Measurements from ENCODE around the gene ARHGEF1.

The ARHGEF1 gene

DNA sequence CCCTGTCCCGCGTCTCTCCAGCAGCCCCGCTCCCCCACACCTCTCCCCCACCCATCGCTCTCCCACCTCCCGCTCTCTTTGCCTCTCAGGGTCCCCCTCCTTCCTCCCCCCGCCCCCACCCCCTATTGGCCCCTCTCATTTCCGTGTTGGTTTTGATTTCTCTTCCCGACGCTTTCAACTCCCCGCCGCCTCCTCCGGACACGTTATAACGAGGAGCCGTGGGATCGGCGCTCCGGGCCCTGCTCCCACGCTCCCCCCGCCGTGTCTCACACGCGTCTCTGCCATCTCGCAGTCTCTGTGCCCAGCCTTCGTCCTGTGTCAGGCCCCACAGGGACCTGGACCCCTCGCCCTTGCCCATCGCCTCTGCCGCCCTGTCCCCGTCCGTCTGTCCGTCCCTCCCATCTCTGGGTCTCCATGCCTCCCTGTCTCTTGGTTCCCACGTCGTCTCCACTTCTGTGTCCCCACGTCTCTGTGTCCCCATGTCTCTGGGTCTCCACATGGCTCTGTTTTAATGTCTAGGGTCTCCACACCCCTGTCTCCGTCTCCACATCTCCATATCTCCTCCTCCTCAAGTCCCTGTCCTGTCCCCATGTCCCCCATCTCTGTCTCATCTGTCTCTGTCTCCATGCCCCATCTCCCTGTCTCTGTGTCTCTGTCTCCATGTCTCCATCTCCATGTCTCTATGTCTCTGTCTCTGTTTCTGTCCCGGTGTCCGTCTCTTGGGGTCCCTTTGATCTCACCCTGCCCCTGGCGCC, 32.2 kb downstream of the ARHGEF1 start:
- Histone ChIP-seq H4K20me1 (ENCODE audit: insufficient read depth, low read length, poor library complexity, severe bottlenecking) (no peaks in the 10 kb centered on the region), H3F3A (ENCODE audit: low read depth) (no peaks in the 10 kb centered on the region), H3K79me2 (ENCODE audit: insufficient read depth, low read length) (no peaks in the 10 kb centered on the region), H3K4me2 (ENCODE audit: low read depth, low read length, poor library complexity, severe bottlenecking) (no peak overlapping the region), H2AFZ (ENCODE audit: low read length) (no peak overlapping the region), H3K4me1 (ENCODE audit: insufficient read depth, low read length, poor library complexity, severe bottlenecking) (no peaks in the 10 kb centered on the region), H3K27me3 (ENCODE audit: insufficient read depth, low read length, poor library complexity, severe bottlenecking) (no peaks in the 10 kb centered on the region), H3K9me3 (ENCODE audit: insufficient read depth, low read depth, low read length) (no peaks in the 10 kb centered on the region), H3K9me2 (replicated peaks; ENCODE audit: low read depth, low read length) (no peaks in the 10 kb centered on the region), H3K36me3 (ENCODE audit: insufficient read depth, low read length) (no peaks in the 10 kb centered on the region; the same call in 1 of the 2 replicates), H3K9ac (ENCODE audit: low read depth, low read length, poor library complexity, severe bottlenecking) (no peak overlapping the region), H3K4me3 (ENCODE audit: low read length, poor library complexity, severe bottlenecking) (no peak overlapping the region)
- TF ChIP-seq, protein P1, sequence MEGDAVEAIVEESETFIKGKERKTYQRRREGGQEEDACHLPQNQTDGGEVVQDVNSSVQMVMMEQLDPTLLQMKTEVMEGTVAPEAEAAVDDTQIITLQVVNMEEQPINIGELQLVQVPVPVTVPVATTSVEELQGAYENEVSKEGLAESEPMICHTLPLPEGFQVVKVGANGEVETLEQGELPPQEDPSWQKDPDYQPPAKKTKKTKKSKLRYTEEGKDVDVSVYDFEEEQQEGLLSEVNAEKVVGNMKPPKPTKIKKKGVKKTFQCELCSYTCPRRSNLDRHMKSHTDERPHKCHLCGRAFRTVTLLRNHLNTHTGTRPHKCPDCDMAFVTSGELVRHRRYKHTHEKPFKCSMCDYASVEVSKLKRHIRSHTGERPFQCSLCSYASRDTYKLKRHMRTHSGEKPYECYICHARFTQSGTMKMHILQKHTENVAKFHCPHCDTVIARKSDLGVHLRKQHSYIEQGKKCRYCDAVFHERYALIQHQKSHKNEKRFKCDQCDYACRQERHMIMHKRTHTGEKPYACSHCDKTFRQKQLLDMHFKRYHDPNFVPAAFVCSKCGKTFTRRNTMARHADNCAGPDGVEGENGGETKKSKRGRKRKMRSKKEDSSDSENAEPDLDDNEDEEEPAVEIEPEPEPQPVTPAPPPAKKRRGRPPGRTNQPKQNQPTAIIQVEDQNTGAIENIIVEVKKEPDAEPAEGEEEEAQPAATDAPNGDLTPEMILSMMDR (conservative IDR thresholded peaks at IDR 0.05; ENCODE audit: low read length), result no peak
- no peak for TF ChIP-seq EZH2phosphoT487 (IDR thresholded peaks at IDR 0.05; ENCODE audit: borderline replicate concordance)

DNA sequence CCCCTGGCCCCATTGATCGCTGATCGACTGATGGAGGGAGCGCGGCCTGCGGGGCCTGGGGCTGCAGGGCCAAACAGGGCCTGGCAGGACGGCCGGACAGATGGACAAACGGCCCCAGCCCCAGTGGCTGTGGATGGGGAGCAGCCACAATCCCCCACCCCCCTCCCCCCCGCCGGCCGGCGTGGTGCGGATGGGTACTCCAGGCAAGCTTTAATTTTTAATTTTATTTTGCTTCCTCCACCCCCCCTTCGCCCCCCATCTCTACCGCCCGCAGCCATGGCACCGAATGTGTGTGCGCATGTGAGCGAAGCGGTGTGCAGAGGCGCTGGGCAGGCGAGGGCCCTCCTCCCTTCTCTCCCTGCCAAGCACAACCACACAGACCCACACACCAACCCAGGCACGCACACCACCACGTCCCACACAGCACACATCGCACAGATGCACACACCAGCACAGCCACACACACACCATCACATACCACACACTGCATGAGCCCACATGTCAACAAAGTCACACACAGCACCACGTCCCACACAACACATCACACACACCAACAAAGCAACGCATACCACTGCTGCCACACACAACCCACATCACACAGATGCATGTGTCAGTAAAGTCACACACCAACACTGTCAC, 32.9 kb downstream of the ARHGEF1 start:
- Histone ChIP-seq H3K4me2 (ENCODE audit: low read depth, low read length, poor library complexity, severe bottlenecking) (no peak overlapping the region), H3K9ac (ENCODE audit: low read depth, low read length, poor library complexity, severe bottlenecking) (no peak overlapping the region), H3K27me3 (ENCODE audit: insufficient read depth, low read length, poor library complexity, severe bottlenecking) (no peaks in the 10 kb centered on the region), H3F3A (ENCODE audit: low read depth) (no peaks in the 10 kb centered on the region), H3K9me2 (replicated peaks; ENCODE audit: low read depth, low read length) (no peaks in the 10 kb centered on the region), H3K9me3 (ENCODE audit: insufficient read depth, low read depth, low read length) (no peaks in the 10 kb centered on the region), H2AFZ (ENCODE audit: low read length) (no peak overlapping the region), H3K79me2 (ENCODE audit: insufficient read depth, low read length) (no peaks in the 10 kb centered on the region), H3K36me3 (ENCODE audit: insufficient read depth, low read length) (no peaks in the 10 kb centered on the region), H3K4me1 (ENCODE audit: insufficient read depth, low read length, poor library complexity, severe bottlenecking) (no peaks in the 10 kb centered on the region), H4K20me1 (ENCODE audit: insufficient read depth, low read length, poor library complexity, severe bottlenecking) (no peaks in the 10 kb centered on the region), H3K4me3 (ENCODE audit: low read length, poor library complexity, severe bottlenecking) (no peak overlapping the region)
- TF ChIP-seq, protein P1 (conservative IDR thresholded peaks at IDR 0.05; ENCODE audit: low read length), result no peak
- no peak for TF ChIP-seq EZH2phosphoT487 (IDR thresholded peaks at IDR 0.05; ENCODE audit: borderline replicate concordance)

DNA sequence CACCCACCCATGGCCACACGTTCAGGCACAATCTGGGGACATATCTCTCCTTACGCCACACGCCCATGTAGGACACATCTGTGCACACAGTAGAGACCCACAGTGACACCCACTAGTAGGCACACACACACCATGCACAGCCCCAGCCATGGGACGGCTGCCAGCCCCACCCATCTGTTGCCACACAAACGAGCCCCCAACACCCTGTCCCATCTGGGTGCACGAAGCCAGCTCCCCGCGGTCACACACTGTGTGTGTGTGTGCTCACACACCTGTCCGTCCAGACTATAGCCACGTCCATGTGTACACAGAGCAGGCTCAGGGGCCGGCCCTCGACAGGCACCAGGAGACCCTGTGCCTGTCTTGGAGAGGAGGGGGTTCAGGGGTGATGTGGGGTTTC, 34.7 kb downstream of the ARHGEF1 start:
- no peaks in the 10 kb centered on the region for H3K9me3 ChIP-seq (ENCODE audit: insufficient read depth, low read depth, low read length)
- H3K9me2 ChIP-seq (replicated peaks; ENCODE audit: low read depth, low read length), result no peaks in the 10 kb centered on the region
- TF ChIP-seq, protein P1 (conservative IDR thresholded peaks at IDR 0.05; ENCODE audit: low read length), result no peak
- no peak for TF ChIP-seq EZH2phosphoT487 (IDR thresholded peaks at IDR 0.05; ENCODE audit: borderline replicate concordance)
- no peaks in the 10 kb centered on the region for H4K20me1 ChIP-seq (ENCODE audit: insufficient read depth, low read length, poor library complexity, severe bottlenecking)
- H3K27me3 ChIP-seq (ENCODE audit: insufficient read depth, low read length, poor library complexity, severe bottlenecking), result no peaks in the 10 kb centered on the region
- H3F3A ChIP-seq (ENCODE audit: low read depth), result no peaks in the 10 kb centered on the region
- no peak overlapping the region for H3K4me3 ChIP-seq (ENCODE audit: low read length, poor library complexity, severe bottlenecking)
- H3K9ac ChIP-seq (ENCODE audit: low read depth, low read length, poor library complexity, severe bottlenecking), result no peak overlapping the region
- H2AFZ ChIP-seq (ENCODE audit: low read length), result no peak overlapping the region
- H3K4me2 ChIP-seq (ENCODE audit: low read depth, low read length, poor library complexity, severe bottlenecking), result no peak overlapping the region
- no peaks in the 10 kb centered on the region for H3K4me1 ChIP-seq (ENCODE audit: insufficient read depth, low read length, poor library complexity, severe bottlenecking)
- H3K36me3 ChIP-seq (ENCODE audit: insufficient read depth, low read length), result no peaks in the 10 kb centered on the region
- H3K79me2 ChIP-seq (ENCODE audit: insufficient read depth, low read length), result no peaks in the 10 kb centered on the region
